Upper lobe of left lung (tissue), 6 donors: ENCODE results near the gene CAB39. TPM values are rescaled to one million over a fixed set of nuclear protein-coding genes. Genes with fewer than 3 reads are reported as not detected.

Experiments
- ATAC-seq, 2 donors: fragments of 200-7000 bp; cut with Tn5 transposase; one replicate each; pipeline ENCODE4 v1.9.1; 2022; ENCODE audit warnings: mild to moderate bottlenecking in 2 of 2, moderate library complexity in 2 of 2; ENCODE audit not compliant: low FRiP score in 2 of 2
- DNase-seq, 2 donors: peaks; one replicate each; pipeline ENCODE4 v3.0.0-alpha.2; 2019 to 2020
- H3K27ac ChIP-seq, 4 donors: fragments of 200-600 bp; sonication (generic); one replicate each; pipeline ENCODE4 v1.5.1; 2016 to 2019
- H3K27me3 ChIP-seq, 4 donors: fragments of 200-600 bp; sonication (generic); one replicate each; pipeline ENCODE4 v1.5.1; 2017 to 2019
- H3K36me3 ChIP-seq, 4 donors: fragments of 200-600 bp; sonication (generic); one replicate each; pipeline ENCODE4 v1.5.1; 2016 to 2019
- H3K4me1 ChIP-seq, 4 donors: fragments of 200-600 bp; sonication (generic); one replicate each; pipeline ENCODE4 v1.5.1; 2018 to 2019
- H3K4me3 ChIP-seq, 4 donors: fragments of 200-600 bp; sonication (generic); one replicate each; pipeline ENCODE4 v1.5.1; 2017 to 2019; ENCODE audit warnings: mild to moderate bottlenecking in 2 of 4, moderate library complexity in 1 of 4
- H3K9me3 ChIP-seq, 4 donors: fragments of 200-600 bp; sonication (generic); one replicate each; pipeline ENCODE4 v1.5.1; 2018 to 2019
- CTCF ChIP-seq, 6 experiments: fragments of 450-650 bp in 4 of 6; fragments of 200-600 bp in 2 of 6; sonication (generic) in 2 of 6; IDR thresholded peaks; one replicate each; pipeline ENCODE4 v1.5.1; 2016 to 2019; ENCODE audit warnings: antibody characterized with exemption in 6 of 6
- EP300 ChIP-seq, 4 donors: sonication (generic); formaldehyde crosslinking; IDR thresholded peaks; one replicate each; pipeline ENCODE4 v1.5.1; 2017; ENCODE audit warnings: antibody characterized with exemption in 4 of 4, control low read depth in 2 of 4
- POLR2A ChIP-seq, 4 donors: fragments of 450-650 bp; IDR thresholded peaks; one replicate each; pipeline ENCODE4 v1.5.1; 2016 to 2017; ENCODE audit warnings: antibody characterized with exemption in 4 of 4, mild to moderate bottlenecking in 2 of 4
- POLR2AphosphoS5 ChIP-seq, 2 donors: sonication (generic); formaldehyde crosslinking; IDR thresholded peaks; one replicate each; pipeline ENCODE4 v1.5.1; 2017; ENCODE audit warnings: antibody characterized with exemption in 2 of 2
- WGBS, 2 donors: methylation state at CpG; one replicate each; pipeline ENCODE4 v1.1.5; 2017 to 2018; 5-methylcytosine and 5-hydroxymethylcytosine counted together
- total RNA-seq, 6 donors: library from RNA; depleted of rRNA in 4 of 6; stranded (reverse); fragments of >200 nt in 4 of 6; gene quantifications; one replicate each; pipeline versions ENCODE4 v1.1.0 to v1.2.1, GENCODE V29; 2016 to 2021
- donor health status: DM: no; HTN: no; CAD: no; lungs with moderate emphysema.
- donor health status: DM: no; HTN: yes; CAD: no; lungs with severe emphysema.

The CAB39 gene
- total RNA-seq, 6 donors from 2014 or later: 56.5 to 125 (median 76.7) TPM

GRCh38 chr2:230671117-230671516 lies 41.5 kb upstream of the CAB39 start:
- no peaks in the 10 kb centered on the region for H3K27me3 ChIP-seq
- no peaks in the 10 kb centered on the region for H3K36me3 ChIP-seq
- no peaks in the 10 kb centered on the region for H3K9me3 ChIP-seq
- ATAC-seq (no peak), DNase-seq (no peak)
- 56 to 59% methylated on average over 4 of the region's 4 CpGs for WGBS, 2 donors
- H3K4me1 ChIP-seq: peaks cover 4 to 22% (median 20%) of the 10 kb centered on the region in 4 donors
- no peak overlapping the region for H3K27ac ChIP-seq
- H3K4me3 ChIP-seq: no peak overlapping the region
- TF ChIP-seq EP300 (IDR thresholded peaks at IDR 0.05) (no peak), POLR2A (IDR thresholded peaks at IDR 0.05) (no peak), CTCF (IDR thresholded peaks at IDR 0.05) (no peak)

- no peak for ATAC-seq
- DNase-seq: no peak
- Histone ChIP-seq H3K27ac (no peak overlapping the region), H3K36me3 (no peaks in the 10 kb centered on the region), H3K27me3 (no peaks in the 10 kb centered on the region), H3K9me3 (peaks cover 0 to 1% (median under 1%) of the 10 kb centered on the region in 4 donors), H3K4me3 (no peak overlapping the region), H3K4me1 (peaks cover 4 to 16% (median 11%) of the 10 kb centered on the region in 4 donors)
- TF ChIP-seq EP300 (IDR thresholded peaks at IDR 0.05): no peak
- TF ChIP-seq CTCF (IDR thresholded peaks at IDR 0.05): no peak
- no peak for TF ChIP-seq POLR2AphosphoS5 (IDR thresholded peaks at IDR 0.05)
- no peak for TF ChIP-seq POLR2A (IDR thresholded peaks at IDR 0.05)
- 91 to 92% methylated on average over 12 of the region's 12 CpGs for WGBS, 2 donors
Observed at GRCh38 chr2:230672836-230673235, 39.8 kb upstream of the CAB39 start.

- TF ChIP-seq POLR2A (IDR thresholded peaks at IDR 0.05) (no peak), POLR2AphosphoS5 (IDR thresholded peaks at IDR 0.05) (no peak), EP300 (IDR thresholded peaks at IDR 0.05) (no peak), CTCF (IDR thresholded peaks at IDR 0.05) (no peak)
- Histone ChIP-seq H3K27me3 (no peaks in the 10 kb centered on the region), H3K27ac (no peak overlapping the region), H3K4me1 (peaks cover 0 to 1% (median 0%) of the 10 kb centered on the region in 4 donors), H3K4me3 (no peak overlapping the region), H3K36me3 (no peaks in the 10 kb centered on the region), H3K9me3 (peaks cover 0 to 9% (median 1%) of the 10 kb centered on the region in 4 donors)
- 92 to 100% methylated on average over 1 to 2 of the region's 2 CpGs for WGBS, 2 donors
- ATAC-seq: no peak
- DNase-seq: no peak
Observed at GRCh38 chr2:230674401-230674800, 38.2 kb upstream of the CAB39 start.

- WGBS, 2 donors: 64 to 77% methylated on average over 3 to 5 of the region's 5 CpGs
Observed at GRCh38 chr2:230674966-230675672, 37.5 kb upstream of the CAB39 start.

More at GRCh38 chr2:230674966-230675672, 37.5 kb upstream of the CAB39 start:
- Histone ChIP-seq H3K4me1 (no peaks in the 10 kb centered on the region), H3K27ac (no peak overlapping the region), H3K9me3 (peaks cover 0 to 9% (median 1%) of the 10 kb centered on the region in 4 donors), H3K4me3 (no peak overlapping the region), H3K36me3 (no peaks in the 10 kb centered on the region), H3K27me3 (no peaks in the 10 kb centered on the region)
- no peak for ATAC-seq
- no peak for DNase-seq
- TF ChIP-seq POLR2AphosphoS5 (IDR thresholded peaks at IDR 0.05): no peak
- no peak for TF ChIP-seq POLR2A (IDR thresholded peaks at IDR 0.05)
- TF ChIP-seq EP300 (IDR thresholded peaks at IDR 0.05): no peak
- no peak for TF ChIP-seq CTCF (IDR thresholded peaks at IDR 0.05)
